AG20443 (cell line): ENCODE measurements around the gene PDE4D.
"Not testable (repeated sequence)": the region's sequence is repeated elsewhere in the genome, so short reads cannot be mapped to it uniquely, and the experiment has no call there.

ENCODE experiments used
- DNase-seq: peaks from one replicate; pipeline ENCODE4 v3.0.0; 2012; ENCODE audit warnings: low spot score, mixed read lengths

PDE4D gene

DNA sequence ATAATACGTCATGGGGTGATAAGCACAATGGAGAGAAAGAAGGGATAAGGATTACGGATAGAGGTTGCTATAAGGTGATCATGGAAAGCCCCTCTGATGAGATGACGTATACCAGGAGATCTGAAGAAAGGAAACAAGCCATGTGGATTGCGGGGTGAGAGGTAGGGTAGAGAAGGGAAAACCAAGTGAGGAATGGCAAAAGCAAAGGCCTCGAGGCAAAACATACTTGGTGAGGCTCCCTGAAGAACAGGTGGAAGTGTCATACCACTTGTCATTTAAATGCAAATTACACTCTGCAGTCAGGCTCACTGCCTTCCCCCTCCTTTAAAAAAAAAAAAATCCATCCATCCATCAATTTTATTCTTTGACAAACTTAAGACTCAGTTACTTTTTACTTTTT lies 889.9 kb downstream of the PDE4D start:
- DNase-seq: no peak

DNA sequence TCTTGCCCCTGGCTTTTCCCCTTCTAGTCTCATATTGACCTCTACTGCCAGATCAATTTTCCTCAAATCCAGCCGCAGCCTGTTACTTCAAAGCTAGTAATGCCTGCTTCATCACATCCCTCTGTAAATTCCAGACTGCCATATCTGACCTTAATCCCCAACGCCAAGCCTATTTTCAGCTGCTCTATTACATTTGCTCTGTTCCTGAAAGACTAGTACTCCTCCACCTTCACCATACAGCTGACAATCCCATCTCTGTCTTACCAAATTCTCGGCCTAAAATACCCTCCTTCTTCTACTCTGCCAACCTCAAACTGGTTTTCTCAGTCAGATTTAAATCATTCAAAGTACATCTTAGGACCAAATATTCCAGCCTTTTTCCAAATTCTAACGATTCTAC lies 890.4 kb downstream of the PDE4D start:
- no peak for DNase-seq

GRCh38 chr5:59002162-59002825 lies 891.2 kb downstream of the PDE4D start:
- peak; percentile 9 for DNase-seq

DNA sequence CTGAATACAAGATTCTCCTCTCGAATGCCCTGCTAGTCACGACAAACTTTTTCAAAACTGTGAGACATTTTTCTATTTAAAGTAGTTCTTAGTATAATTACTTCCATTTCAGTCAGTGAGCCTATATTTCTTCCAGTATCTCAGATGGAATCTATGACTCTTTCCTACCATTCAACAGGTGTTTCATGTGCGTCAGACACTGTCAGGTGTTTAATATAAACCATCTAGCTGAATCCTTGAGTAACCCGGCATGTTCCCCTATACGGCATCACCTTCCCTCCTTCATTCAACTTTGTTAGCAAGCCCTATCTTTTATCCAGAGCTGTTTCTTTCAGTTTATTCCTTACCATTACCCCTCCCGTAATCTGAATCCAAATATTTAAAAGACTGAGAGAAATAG lies 891.8 kb downstream of the PDE4D start:
- DNase-seq: no peak

GRCh38 chr5:59001154-59001553 lies 892.4 kb downstream of the PDE4D start:
- DNase-seq: peak; percentile 10

DNA sequence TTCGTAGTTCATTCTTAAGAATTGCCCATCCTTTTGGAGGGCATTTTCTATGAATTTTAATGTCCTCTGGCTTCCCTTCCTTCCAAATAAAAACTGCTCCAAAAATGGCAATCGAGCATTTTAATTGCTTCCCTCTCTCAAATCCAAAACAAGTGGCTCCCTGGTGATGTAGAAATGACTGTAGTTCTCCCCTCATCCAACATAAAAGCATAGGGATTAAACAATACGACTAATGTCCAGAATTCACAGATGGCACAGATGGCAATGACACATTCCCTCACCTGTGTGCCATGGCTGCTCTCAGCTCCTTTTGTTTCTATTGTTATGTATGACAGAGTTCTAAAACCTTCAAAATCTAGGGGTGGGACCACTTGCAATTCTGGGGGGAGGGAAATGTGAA lies 893.3 kb downstream of the PDE4D start:
- DNase-seq: no peak

DNA sequence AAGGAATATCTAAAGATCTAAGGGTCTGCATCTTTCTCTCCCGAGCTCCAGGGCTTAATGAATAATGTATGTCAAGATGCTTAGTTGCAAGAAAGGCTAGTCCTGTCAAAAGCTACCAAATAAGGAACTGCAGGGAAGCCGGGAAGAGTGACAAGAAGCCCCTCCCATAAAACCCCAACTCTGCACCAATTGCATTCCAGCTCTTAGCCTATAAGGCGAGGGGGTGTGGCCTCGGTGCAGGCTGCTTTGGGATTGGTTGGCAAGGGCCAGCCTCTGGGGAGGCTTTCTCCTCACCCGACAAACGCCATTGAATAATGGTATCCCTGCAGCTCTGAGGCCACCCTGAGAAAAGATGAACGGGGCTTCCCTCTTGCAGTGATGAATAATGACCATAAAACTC lies 893.7 kb downstream of the PDE4D start:
- DNase-seq: no peak

GRCh38 chr5:58998544-58998943 lies 895.0 kb downstream of the PDE4D start:
- DNase-seq: no peak

GRCh38 chr5:58995779-58996178 lies 897.7 kb downstream of the PDE4D start:
- not testable (repeated sequence) for DNase-seq

DNA sequence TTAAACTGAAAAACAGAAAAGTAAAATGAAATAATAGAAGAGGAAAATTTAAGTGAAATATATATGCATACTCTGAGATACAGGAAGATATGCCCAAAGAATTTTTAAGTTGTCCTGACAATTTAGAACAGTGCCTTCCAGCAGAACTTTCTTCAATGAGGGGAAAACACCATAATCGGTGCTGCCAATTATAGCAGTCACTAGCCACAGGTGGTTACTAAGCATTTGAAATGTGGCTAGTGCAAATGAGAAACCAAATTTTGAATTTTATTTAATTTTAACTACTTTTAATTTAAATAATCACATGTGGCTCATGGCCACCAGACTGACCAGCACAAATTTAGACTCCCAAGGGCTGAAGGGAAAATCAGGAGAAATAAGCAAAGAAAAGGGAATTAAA lies 900.1 kb downstream of the PDE4D start:
- no peak for DNase-seq

GRCh38 chr5:58988938-58989337 lies 904.6 kb downstream of the PDE4D start:
- DNase-seq: no peak

GRCh38 chr5:58987193-58987592 lies 906.3 kb downstream of the PDE4D start:
- DNase-seq: no peak

DNA sequence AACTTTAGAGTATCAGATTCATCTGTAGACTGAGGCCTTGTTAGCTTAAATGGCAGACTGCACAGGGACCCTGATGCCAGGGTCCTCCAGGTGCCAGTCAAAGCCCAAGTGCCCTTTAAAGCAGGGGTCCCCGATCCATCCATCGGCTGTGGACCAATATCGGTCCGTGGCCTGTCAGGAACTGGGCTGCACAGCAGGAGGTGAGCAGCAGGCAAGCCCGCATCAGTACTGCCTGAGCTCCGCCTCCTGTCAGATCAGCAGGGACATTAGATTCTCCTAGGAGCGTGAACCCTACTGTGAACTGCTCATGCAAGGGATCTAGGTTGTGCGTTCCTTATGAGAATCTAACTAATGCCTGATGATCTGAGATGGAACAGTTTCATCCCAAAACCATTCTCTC lies 907.2 kb downstream of the PDE4D start:
- DNase-seq: no peak

DNA sequence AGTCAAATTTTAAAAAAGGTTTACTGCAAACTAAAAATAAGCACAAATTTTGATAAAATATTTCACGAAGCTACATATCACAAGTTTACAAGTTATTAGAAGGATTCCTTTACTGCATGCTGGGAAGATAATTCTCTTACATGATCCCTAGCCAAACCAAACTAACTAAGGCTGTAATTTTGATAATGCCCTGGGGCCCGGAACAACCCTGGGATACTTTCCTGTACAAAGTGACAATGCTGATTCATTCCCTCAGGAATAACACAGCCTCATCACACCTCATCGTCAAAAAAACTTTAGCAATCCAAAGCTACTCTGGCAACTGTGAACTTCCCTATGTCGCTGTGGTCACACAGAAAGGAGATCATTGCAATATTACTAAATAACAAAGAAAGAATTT lies 907.8 kb downstream of the PDE4D start:
- DNase-seq: no peak

GRCh38 chr5:58985311-58985710 lies 908.2 kb downstream of the PDE4D start:
- DNase-seq: no peak

GRCh38 chr5:58983526-58984452 lies 909.7 kb downstream of the PDE4D start:
- no peak for DNase-seq

- no peak for DNase-seq
Measured at GRCh38 chr5:58980890-58981289, 912.6 kb downstream of the PDE4D start.

DNA sequence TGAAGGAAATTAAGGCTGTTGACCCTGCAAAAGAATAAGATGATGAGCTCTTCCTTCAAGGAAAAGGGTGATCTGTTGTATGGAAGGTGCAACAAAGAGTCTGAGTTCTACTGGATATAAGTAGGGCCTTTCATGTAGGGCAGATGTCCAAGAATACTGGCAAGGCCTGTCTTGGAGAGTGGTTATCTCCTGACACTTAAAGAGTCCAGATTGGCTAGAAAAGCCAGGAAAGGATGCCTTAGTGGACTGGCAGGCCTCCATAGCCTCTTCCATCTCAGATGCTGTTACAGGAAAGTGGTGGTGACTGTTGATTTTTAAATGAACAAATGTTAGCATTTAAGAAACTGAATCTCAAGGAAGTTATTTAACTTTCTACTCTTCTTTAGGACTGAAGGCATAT lies 914.4 kb downstream of the PDE4D start:
- no peak for DNase-seq

DNA sequence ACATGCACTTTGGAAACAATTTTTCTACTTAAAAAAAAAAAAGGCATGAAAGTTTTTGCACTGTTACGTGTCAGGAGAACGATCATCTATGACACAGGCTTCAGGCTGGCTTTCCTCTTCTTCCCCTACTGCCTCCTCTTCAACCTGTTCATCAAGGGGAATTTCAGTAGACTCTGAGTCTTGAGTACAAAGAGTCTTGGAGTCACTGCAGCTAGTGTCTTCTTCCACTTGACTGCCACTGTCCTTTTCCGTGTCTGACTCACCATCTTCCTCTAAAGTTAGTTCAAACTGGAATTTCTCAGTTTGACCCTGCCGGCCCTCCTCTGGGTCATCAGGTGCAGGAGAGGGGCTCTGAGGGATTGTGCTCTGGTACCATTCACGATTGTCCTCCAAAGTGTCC lies 918.9 kb downstream of the PDE4D start:
- no peak for DNase-seq

DNA sequence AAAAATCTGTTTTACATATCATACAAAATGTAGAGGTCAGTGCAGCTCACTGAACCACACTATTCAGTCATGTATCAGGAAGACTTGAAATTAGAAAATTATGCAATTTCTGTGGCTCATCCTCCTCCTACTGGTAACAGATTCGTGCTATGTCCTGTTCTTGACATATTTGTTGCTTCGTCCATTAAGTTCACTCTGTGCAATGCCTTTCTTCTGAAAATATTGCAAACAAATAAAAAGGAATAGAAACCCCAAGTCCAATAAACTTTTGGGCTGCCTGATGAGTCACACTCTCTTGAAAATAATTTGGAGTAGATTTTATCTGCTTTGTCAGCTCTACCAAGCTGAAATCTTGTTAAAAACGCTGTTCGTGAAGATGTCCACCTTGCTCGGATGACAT lies 919.4 kb downstream of the PDE4D start:
- no peak for DNase-seq

DNA sequence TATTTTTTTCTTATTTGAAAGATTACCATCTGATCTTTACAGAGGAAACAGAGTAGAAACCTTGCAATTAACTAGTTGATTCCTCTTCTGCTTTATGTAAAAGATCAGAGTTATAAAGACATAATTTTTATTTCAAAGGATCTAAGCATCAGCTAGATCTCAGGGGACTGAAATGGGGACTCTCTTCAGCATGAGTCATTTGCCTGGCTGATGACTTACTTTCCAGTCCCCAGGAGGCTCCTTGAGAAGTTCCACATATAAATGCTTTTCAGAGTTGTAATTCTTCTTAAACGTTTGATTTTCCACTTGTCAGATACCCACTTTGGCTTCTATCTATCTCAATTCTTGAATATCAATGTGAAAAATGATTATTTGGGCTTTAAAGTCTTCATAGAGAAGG lies 921.2 kb downstream of the PDE4D start:
- no peak for DNase-seq

DNA sequence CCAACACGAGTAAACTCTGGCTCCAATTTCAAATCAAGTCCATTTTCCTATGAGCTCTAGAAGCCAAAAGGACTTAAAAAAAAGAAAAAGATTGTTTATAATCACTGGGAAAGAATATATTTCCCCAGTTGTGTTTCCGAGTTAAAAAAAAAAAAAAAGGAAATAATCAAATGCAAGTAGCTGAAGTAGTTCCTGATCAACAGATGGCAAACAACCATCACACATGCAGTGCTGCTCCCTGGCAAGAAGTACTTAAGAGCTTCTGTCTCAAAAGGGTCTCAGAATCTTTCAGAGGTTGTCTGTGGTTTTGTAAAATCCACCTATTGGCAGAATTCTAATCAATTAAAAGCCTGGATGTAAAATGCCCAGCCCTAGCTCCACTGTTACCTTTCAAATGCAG lies 922.8 kb downstream of the PDE4D start:
- DNase-seq: no peak

DNA sequence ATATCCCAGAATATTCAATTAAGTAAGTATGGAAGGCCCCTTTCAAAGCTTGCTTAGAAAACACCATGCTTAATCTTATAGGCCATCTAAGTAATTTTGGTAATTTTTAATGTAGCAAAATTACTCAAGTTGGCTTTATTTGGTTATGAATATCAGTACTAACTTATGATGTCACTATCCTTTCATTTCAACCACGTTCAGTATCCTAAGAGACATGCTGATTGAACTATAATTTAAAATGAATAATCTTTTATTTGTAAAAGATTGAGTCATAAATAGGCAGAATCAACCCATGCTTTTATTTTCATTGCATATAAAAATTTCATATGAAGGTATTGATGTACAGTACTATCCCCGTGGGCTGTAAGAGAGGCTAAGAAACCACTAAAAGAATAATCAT lies 923.7 kb downstream of the PDE4D start:
- no peak for DNase-seq

GRCh38 chr5:58969253-58969652 lies 924.3 kb downstream of the PDE4D start:
- no peak for DNase-seq
